BLaER1 treated with 17β-estradiol and CSF1 and Interleukin-3, amounts not matched to agents 10 nM and 100 nM (cell line): ENCODE data around the gene PLAC1.

Source experiments
- H3K27ac ChIP-seq, 11 experiments: shearing (Covaris generic); formaldehyde crosslinking; 2 replicates each; pipeline ENCODE4 v1.8.1; 2022
- H3K27me3 ChIP-seq, 11 experiments: shearing (Covaris generic); formaldehyde crosslinking; 2 replicates each; pipeline ENCODE4 v1.8.1; 2022
- H3K36me3 ChIP-seq, 11 experiments: shearing (Covaris generic); formaldehyde crosslinking; 2 replicates each; pipeline ENCODE4 v1.8.1; 2022
- H3K4me1 ChIP-seq, 10 experiments: shearing (Covaris generic); formaldehyde crosslinking; 2 replicates each; pipeline ENCODE4 v1.8.1; 2022
- H3K4me2 ChIP-seq, 11 experiments: shearing (Covaris generic); formaldehyde crosslinking; 2 replicates each; pipeline ENCODE4 v1.8.1; 2022
- H3K4me3 ChIP-seq, 10 experiments: shearing (Covaris generic); formaldehyde crosslinking; 2 replicates each; pipeline ENCODE4 v1.8.1; 2022
- H3K9ac ChIP-seq, 11 experiments: shearing (Covaris generic); formaldehyde crosslinking; 2 replicates each; pipeline ENCODE4 v1.8.1; 2022
- H3K9me3 ChIP-seq, 11 experiments: shearing (Covaris generic); formaldehyde crosslinking; replicated peaks in 1 of 11; 2 replicates each; pipeline ENCODE4 v1.8.1; 2022
- H4K20me1 ChIP-seq, 11 experiments: shearing (Covaris generic); formaldehyde crosslinking; 2 replicates each; pipeline ENCODE4 v1.8.1; 2022
- Cebpa-rat ChIP-seq, 11 experiments: shearing (Covaris generic); IDR thresholded peaks; 2 replicates each; pipeline ENCODE4 v1.8.1; 2022

Gene PLAC1

GRCh38 chrX:134645936-134646543 lies 12.2 kb downstream of the PLAC1 start:
- Histone ChIP-seq H3K4me3 (no peak overlapping the region), H4K20me1 (peaks cover 0 to 4% (median 0%) of the 10 kb centered on the region in 11 experiments; a peak in 1 of 22 replicates), H3K9ac (no peak overlapping the region), H3K4me2 (peak overlapping the region in 1 of 11 experiments; percentile 38; a peak in 3 of 22 replicates), H3K27me3 (peaks cover 87 to 100% (median 99%) of the 10 kb centered on the region in 11 experiments), H3K9me3 (peaks cover 0 to 6% (median 0%) of the 10 kb centered on the region in 11 experiments; a peak in 1 of 22 replicates), H3K27ac (no peak overlapping the region), H3K4me1 (peaks cover 0 to 30% (median 13%) of the 10 kb centered on the region in 10 experiments; a peak in 13 of 20 replicates), H3K36me3 (no peaks in the 10 kb centered on the region)
- TF ChIP-seq Cebpa-rat (IDR thresholded peaks at IDR 0.05): no peak

DNA sequence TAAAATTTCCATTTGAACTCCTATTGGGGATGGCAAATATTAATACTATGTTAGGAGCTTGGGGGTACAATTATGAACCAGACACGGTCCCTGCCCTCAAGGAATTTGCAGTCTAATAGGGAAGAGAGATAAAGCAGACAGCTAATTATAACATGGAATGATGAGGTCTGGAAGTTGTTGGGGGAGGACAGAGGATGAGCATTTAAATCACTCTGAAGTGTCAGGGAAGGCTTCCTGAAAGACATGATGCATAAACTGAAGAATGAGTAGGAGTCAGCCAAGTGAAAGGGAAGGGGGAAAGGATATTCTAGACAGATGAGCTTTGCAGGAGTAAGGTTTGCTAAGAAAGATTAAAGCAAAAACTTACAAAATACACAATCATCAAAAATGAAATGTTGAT lies 15.9 kb downstream of the PLAC1 start:
- TF ChIP-seq Cebpa-rat (IDR thresholded peaks at IDR 0.05): no peak
- peaks cover 0 to 35% (median 13%) of the 10 kb centered on the region in 10 experiments; a peak in 13 of 20 replicates for H3K4me1 ChIP-seq
- peaks cover 0 to 6% (median 0%) of the 10 kb centered on the region in 11 experiments; a peak in 1 of 22 replicates for H3K9me3 ChIP-seq
- no peaks in the 10 kb centered on the region for H3K36me3 ChIP-seq
- H3K4me2 ChIP-seq: peak overlapping the region in 6 of 11 experiments; percentile 29 to 61 (median 57); a peak in 8 of 22 replicates
- H3K27ac ChIP-seq: peak overlapping the region in 1 of 11 experiments; percentile 33; a peak in 1 of 22 replicates
- H3K27me3 ChIP-seq: peaks cover 89 to 100% (median 97%) of the 10 kb centered on the region in 11 experiments
- no peak overlapping the region for H3K4me3 ChIP-seq
- H4K20me1 ChIP-seq: no peaks in the 10 kb centered on the region
- H3K9ac ChIP-seq: no peak overlapping the region

- Histone ChIP-seq H3K36me3 (no peaks in the 10 kb centered on the region), H3K4me1 (peaks cover 0 to 31% (median 13%) of the 10 kb centered on the region in 10 experiments; a peak in 13 of 20 replicates), H3K27ac (peak overlapping the region in 4 of 11 experiments; percentile 33 to 46 (median 43); a peak in 6 of 22 replicates), H3K9me3 (peaks cover 0 to 6% (median 0%) of the 10 kb centered on the region in 11 experiments; a peak in 1 of 22 replicates), H4K20me1 (no peaks in the 10 kb centered on the region), H3K9ac (peak overlapping the region in 1 of 11 experiments; percentile 12; a peak in 1 of 22 replicates), H3K4me3 (no peak overlapping the region), H3K4me2 (peak overlapping the region in 7 of 11 experiments; percentile 7 to 61 (median 56); a peak in 12 of 22 replicates), H3K27me3 (peaks cover 89 to 100% (median 97%) of the 10 kb centered on the region in 11 experiments)
- no peak for TF ChIP-seq Cebpa-rat (IDR thresholded peaks at IDR 0.05)
Measured at GRCh38 chrX:134641346-134641745, 16.9 kb downstream of the PLAC1 start.

DNA sequence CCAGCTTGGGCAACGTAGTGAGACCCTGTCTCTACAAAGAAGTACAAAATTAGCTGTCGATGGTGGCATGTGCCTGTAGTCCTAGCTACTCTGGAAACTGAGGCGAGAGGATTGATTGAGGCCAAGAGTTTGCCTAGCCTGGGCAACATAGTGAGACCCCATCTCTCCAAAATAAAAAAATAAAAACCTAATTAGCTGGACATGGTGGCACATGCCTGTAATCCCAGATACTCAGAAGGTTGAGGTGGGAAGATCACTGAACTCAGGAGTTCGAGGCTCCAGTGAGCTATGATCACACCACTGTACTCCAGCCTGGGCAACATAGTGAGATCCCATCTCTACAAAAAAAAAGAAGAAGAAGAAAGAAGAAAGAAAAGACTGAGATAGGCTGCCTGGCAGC lies 17.4 kb downstream of the PLAC1 start:
- peaks cover 89 to 100% (median 97%) of the 10 kb centered on the region in 11 experiments for H3K27me3 ChIP-seq
- H3K27ac ChIP-seq: peak overlapping the region in 2 of 11 experiments; percentile 33 to 46; a peak in 1 of 22 replicates
- no peak overlapping the region for H3K4me3 ChIP-seq
- peaks cover 0 to 6% (median 0%) of the 10 kb centered on the region in 11 experiments; a peak in 1 of 22 replicates for H3K9me3 ChIP-seq
- H3K4me1 ChIP-seq: peaks cover 0 to 27% (median 13%) of the 10 kb centered on the region in 10 experiments; a peak in 13 of 20 replicates
- peak overlapping the region in 6 of 11 experiments; percentile 29 to 61 (median 57); a peak in 7 of 22 replicates for H3K4me2 ChIP-seq
- H3K36me3 ChIP-seq: no peaks in the 10 kb centered on the region
- no peaks in the 10 kb centered on the region for H4K20me1 ChIP-seq
- no peak overlapping the region for H3K9ac ChIP-seq
- no peak for TF ChIP-seq Cebpa-rat (IDR thresholded peaks at IDR 0.05)

DNA sequence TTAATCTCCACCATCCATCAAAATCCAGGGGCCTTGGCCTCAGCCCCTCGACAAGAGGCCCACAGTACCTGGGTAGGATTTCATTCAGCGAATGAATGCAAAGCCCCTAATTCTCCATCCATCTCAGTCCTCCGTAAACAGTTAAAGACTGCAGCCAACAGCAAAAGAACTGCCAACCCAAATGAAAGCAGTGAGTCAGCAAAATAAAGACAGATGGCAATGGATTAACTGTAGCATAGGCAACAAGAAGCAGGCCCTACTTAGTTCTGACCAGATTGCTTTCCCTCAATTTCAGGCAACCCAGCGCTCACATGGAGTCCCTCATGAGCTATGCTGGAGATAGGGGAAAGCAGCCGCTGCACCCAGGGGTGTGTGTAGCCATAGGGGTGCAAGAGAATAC lies 21.4 kb downstream of the PLAC1 start:
- no peak overlapping the region for H3K27ac ChIP-seq
- H3K4me1 ChIP-seq: peaks cover 0 to 13% (median 5%) of the 10 kb centered on the region in 10 experiments; a peak in 13 of 20 replicates
- H3K27me3 ChIP-seq: peaks cover 81 to 100% (median 99%) of the 10 kb centered on the region in 11 experiments
- no peak for TF ChIP-seq Cebpa-rat (IDR thresholded peaks at IDR 0.05)
- no peaks in the 10 kb centered on the region for H4K20me1 ChIP-seq
- H3K36me3 ChIP-seq: no peaks in the 10 kb centered on the region
- no peak overlapping the region for H3K4me3 ChIP-seq
- H3K4me2 ChIP-seq: no peak overlapping the region
- peaks cover 0 to 12% (median 0%) of the 10 kb centered on the region in 11 experiments; a peak in 4 of 22 replicates for H3K9me3 ChIP-seq
- no peak overlapping the region for H3K9ac ChIP-seq

- no peak overlapping the region for H3K4me2 ChIP-seq
Measured at GRCh38 chrX:134634691-134635090, 23.6 kb downstream of the PLAC1 start.

DNA sequence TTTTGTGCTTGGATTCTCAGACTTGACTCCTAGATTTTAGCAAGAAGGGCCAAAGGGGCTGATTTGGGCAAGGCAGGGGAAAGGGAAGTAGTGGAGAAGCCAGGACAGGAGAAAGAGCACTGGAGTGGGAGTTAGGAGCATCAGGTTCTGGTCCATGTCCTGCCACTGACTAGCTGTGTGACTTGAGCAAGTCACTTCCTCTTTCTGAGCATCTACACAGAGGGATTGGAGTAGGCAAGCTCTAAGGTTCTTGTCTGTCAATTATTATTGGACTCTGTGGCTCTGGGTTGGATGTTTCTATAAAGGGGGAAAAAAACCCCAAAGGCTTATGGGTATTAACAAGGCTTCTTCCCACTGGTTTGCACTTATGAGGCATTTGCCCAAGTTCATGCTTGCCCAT lies 24.4 kb downstream of the PLAC1 start:
- no peaks in the 10 kb centered on the region for H4K20me1 ChIP-seq
- no peak overlapping the region for H3K9ac ChIP-seq
- TF ChIP-seq Cebpa-rat (IDR thresholded peaks at IDR 0.05): no peak
- H3K27ac ChIP-seq: no peak overlapping the region
- H3K9me3 ChIP-seq: peaks cover 0 to 9% (median 0%) of the 10 kb centered on the region in 11 experiments; a peak in 4 of 22 replicates
- H3K4me3 ChIP-seq: no peak overlapping the region
- no peaks in the 10 kb centered on the region for H3K4me1 ChIP-seq
- H3K4me2 ChIP-seq: no peak overlapping the region
- H3K27me3 ChIP-seq: peaks cover 81 to 100% (median 98%) of the 10 kb centered on the region in 11 experiments
- no peaks in the 10 kb centered on the region for H3K36me3 ChIP-seq

More at GRCh38 chrX:134634691-134635090, 23.6 kb downstream of the PLAC1 start:
- Histone ChIP-seq H3K4me3 (no peak overlapping the region), H3K9ac (no peak overlapping the region), H3K4me1 (no peaks in the 10 kb centered on the region), H4K20me1 (no peaks in the 10 kb centered on the region), H3K27ac (no peak overlapping the region), H3K9me3 (peaks cover 0 to 9% (median 0%) of the 10 kb centered on the region in 11 experiments; a peak in 4 of 22 replicates), H3K27me3 (peaks cover 81 to 100% (median 98%) of the 10 kb centered on the region in 11 experiments), H3K36me3 (no peaks in the 10 kb centered on the region)
- TF ChIP-seq Cebpa-rat (IDR thresholded peaks at IDR 0.05): no peak

DNA sequence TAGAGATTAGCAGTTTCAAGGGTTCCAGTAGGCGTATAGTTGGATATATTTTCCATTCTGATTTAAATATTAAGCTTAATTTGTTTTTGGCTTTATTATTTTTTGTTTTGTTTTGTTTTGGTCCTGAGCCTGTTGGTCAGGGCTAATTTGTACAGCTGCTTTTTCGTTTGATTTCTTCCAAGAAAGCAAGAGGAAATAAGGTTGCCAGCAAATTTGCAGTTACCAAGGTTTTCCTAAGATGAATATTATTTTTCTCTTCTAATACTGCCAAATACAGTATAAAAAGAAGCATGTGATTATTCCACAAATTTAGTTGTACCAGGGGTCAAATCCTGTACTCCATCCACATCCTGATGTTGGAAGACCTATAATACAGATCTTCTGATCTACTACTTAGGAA lies 24.9 kb downstream of the PLAC1 start:
- Histone ChIP-seq H3K27ac (no peak overlapping the region), H3K4me3 (no peak overlapping the region), H4K20me1 (no peaks in the 10 kb centered on the region), H3K9me3 (peaks cover 0 to 9% (median 0%) of the 10 kb centered on the region in 11 experiments; a peak in 4 of 22 replicates), H3K9ac (no peak overlapping the region), H3K27me3 (peaks cover 82 to 100% (median 98%) of the 10 kb centered on the region in 11 experiments), H3K36me3 (no peaks in the 10 kb centered on the region), H3K4me1 (no peaks in the 10 kb centered on the region), H3K4me2 (no peak overlapping the region)
- TF ChIP-seq Cebpa-rat (IDR thresholded peaks at IDR 0.05): no peak

DNA sequence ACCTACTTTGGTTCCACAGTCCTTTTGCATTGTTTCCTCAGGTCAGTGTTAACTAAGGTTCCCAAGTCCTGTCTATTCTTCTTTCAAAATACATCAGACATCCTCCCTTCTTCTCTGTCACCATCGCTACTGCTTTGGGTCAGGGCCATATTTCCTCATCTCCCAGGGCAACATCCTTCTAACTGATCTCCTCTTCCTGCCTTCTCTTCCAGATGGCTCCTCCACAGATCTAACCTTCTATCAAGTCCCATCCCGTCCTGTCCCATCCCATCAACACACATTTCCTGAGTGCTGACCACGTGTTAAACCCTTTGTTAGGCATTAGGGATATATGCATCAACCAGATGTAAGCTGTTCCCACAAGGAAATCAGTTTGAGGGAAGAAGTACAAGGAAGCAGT lies 25.9 kb downstream of the PLAC1 start:
- Histone ChIP-seq H3K4me1 (no peaks in the 10 kb centered on the region), H3K36me3 (no peaks in the 10 kb centered on the region), H3K4me2 (no peak overlapping the region), H3K4me3 (no peak overlapping the region), H3K9me3 (peaks cover 0 to 9% (median 0%) of the 10 kb centered on the region in 11 experiments; a peak in 4 of 22 replicates), H3K27me3 (peaks cover 84 to 100% (median 99%) of the 10 kb centered on the region in 11 experiments), H4K20me1 (no peaks in the 10 kb centered on the region), H3K9ac (no peak overlapping the region), H3K27ac (no peak overlapping the region)
- TF ChIP-seq Cebpa-rat (IDR thresholded peaks at IDR 0.05): no peak
